Peyer's patch (tissue), 4 donors: ENCODE data around the gene PRKAG3. TPM values are rescaled to one million over a fixed set of nuclear protein-coding genes. Genes with fewer than 3 reads are reported as not detected.

Experiments
- DNase-seq, 3 donors: peaks; one replicate each; pipeline ENCODE4 v3.0.0-alpha.2; 2017 to 2019
- H3K27ac ChIP-seq, 4 donors: fragments of 200-600 bp; sonication (generic); one replicate each; pipeline ENCODE4 v1.5.1; 2016 to 2019
- H3K27me3 ChIP-seq, 2 donors: fragments of 200-600 bp; sonication (generic); one replicate each; pipeline ENCODE4 v1.5.1; 2019
- H3K36me3 ChIP-seq, 3 donors: fragments of 200-600 bp; sonication (generic); one replicate each; pipeline ENCODE4 v1.5.1; 2016 to 2019
- H3K4me1 ChIP-seq, 4 donors: fragments of 200-600 bp; sonication (generic); one replicate each; pipeline ENCODE4 v1.5.1; 2016 to 2019
- H3K4me3 ChIP-seq, 4 donors: fragments of 200-600 bp; sonication (generic); 1 replicate in 3 of 4; 2 replicates in 1 of 4; pipeline ENCODE4 v1.5.1; 2016 to 2019; ENCODE audit warnings: mild to moderate bottlenecking in 1 of 4
- H3K9me3 ChIP-seq, 4 donors: fragments of 200-600 bp; sonication (generic); one replicate each; pipeline ENCODE4 v1.5.1; 2016 to 2019; ENCODE audit warnings: mild to moderate bottlenecking in 1 of 4
- POLR2A ChIP-seq, 2 donors: fragments of 450-650 bp; IDR thresholded peaks; one replicate each; pipeline ENCODE4 v1.5.1; 2017; ENCODE audit warnings: antibody characterized with exemption in 2 of 2, mild to moderate bottlenecking in 2 of 2, moderate library complexity in 2 of 2
- total RNA-seq, 4 donors: library from RNA; depleted of rRNA; stranded (reverse); fragments of >200 nt; gene quantifications; one replicate each; pipeline ENCODE4 v1.1.0, GENCODE V29; 2016
- TF ChIP-seq, protein P1 (sequence below), 6 experiments: fragments of 450-650 bp in 4 of 6; fragments of 200-600 bp in 2 of 6; sonication (generic) in 1 of 6; IDR thresholded peaks; one replicate each; pipeline ENCODE4 v1.5.1; 2017 to 2019; ENCODE audit warnings: antibody characterized with exemption in 6 of 6, mild to moderate bottlenecking in 3 of 6, moderate library complexity in 1 of 6

The PRKAG3 gene
- total RNA-seq, 4 donors from 2014 or later = not detected

DNA sequence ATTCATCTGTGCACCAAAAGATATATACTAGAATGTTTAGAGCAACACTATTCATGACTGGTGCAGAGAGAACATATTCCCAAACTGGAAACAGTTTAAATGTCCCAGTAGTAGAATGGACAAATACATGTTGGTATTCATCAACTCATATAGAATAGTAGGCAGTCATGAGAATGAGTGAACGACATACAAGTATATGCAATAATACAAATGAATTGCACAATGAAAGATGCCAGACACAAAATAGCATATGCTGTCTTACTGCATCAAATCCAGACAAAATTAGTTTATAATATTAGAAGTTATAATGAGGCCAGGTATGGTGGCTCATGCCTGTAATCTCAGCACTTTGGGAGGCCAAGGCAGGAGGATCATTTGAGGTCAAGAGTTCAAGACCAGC is 8.3 kb upstream of the PRKAG3 start:
- no peak overlapping the region for H3K27ac ChIP-seq

DNA sequence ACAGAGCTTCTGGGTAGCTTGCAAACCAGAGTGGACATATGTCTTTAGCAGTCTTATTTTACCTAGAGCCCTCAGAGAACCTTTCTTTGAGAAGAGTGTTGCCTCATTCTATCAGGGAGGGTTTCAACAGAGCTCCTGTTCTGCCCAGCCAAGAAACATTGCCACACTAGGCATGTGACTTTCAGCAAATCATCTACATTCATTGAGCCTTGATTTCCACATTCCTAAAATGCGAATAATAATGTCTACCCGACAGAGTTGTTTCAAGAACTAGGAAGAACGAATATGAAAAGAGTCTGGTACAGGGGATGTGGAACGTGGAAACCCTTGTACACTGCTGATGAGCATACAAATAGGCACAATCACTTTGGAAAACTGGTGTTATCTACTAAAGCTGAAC is 7.8 kb upstream of the PRKAG3 start:
- no peak for TF ChIP-seq POLR2A (IDR thresholded peaks at IDR 0.05)
- TF ChIP-seq, protein P1, sequence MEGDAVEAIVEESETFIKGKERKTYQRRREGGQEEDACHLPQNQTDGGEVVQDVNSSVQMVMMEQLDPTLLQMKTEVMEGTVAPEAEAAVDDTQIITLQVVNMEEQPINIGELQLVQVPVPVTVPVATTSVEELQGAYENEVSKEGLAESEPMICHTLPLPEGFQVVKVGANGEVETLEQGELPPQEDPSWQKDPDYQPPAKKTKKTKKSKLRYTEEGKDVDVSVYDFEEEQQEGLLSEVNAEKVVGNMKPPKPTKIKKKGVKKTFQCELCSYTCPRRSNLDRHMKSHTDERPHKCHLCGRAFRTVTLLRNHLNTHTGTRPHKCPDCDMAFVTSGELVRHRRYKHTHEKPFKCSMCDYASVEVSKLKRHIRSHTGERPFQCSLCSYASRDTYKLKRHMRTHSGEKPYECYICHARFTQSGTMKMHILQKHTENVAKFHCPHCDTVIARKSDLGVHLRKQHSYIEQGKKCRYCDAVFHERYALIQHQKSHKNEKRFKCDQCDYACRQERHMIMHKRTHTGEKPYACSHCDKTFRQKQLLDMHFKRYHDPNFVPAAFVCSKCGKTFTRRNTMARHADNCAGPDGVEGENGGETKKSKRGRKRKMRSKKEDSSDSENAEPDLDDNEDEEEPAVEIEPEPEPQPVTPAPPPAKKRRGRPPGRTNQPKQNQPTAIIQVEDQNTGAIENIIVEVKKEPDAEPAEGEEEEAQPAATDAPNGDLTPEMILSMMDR (IDR thresholded peaks at IDR 0.05) = no peak
- no peaks in the 10 kb centered on the region for H3K27me3 ChIP-seq
- no peaks in the 10 kb centered on the region for H3K4me1 ChIP-seq
- H3K36me3 ChIP-seq = no peaks in the 10 kb centered on the region
- no peak overlapping the region for H3K27ac ChIP-seq
- H3K4me3 ChIP-seq = no peak overlapping the region
- no peaks in the 10 kb centered on the region for H3K9me3 ChIP-seq
- no peak for DNase-seq

More for the DNA sequence above, 8.3 kb upstream of the PRKAG3 start:
- Histone ChIP-seq H3K4me1 (no peaks in the 10 kb centered on the region), H3K4me3 (no peak overlapping the region), H3K9me3 (no peaks in the 10 kb centered on the region), H3K36me3 (no peaks in the 10 kb centered on the region), H3K27me3 (no peaks in the 10 kb centered on the region)
- DNase-seq = no peak
- no peak for TF ChIP-seq POLR2A (IDR thresholded peaks at IDR 0.05)
- TF ChIP-seq, protein P1 (IDR thresholded peaks at IDR 0.05) = no peak

DNA sequence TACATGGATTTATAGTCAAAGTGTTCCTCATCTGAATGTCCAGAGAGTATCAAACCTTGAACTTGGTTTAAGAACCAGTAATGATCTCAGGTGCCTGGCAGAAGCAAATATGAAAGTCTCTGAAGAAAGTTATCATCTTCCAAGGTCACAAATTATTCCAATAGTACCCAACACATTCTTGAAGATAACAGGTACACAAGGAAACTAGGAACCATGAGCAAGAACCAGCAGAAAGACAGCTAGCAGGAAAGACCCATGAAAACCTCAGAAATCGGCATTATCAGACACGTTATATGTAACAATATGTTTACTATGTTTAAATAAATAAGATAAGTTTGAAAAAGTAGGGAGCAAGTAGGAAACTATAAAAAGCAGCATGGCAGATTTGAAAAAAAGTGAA is 5.9 kb upstream of the PRKAG3 start:
- Histone ChIP-seq H3K9me3 (no peaks in the 10 kb centered on the region), H3K27me3 (no peaks in the 10 kb centered on the region), H3K36me3 (no peaks in the 10 kb centered on the region), H3K4me1 (no peaks in the 10 kb centered on the region), H3K27ac (no peak overlapping the region), H3K4me3 (no peak overlapping the region)
- DNase-seq = no peak
- TF ChIP-seq POLR2A (IDR thresholded peaks at IDR 0.05) = no peak
- TF ChIP-seq, protein P1 (IDR thresholded peaks at IDR 0.05) = no peak

DNA sequence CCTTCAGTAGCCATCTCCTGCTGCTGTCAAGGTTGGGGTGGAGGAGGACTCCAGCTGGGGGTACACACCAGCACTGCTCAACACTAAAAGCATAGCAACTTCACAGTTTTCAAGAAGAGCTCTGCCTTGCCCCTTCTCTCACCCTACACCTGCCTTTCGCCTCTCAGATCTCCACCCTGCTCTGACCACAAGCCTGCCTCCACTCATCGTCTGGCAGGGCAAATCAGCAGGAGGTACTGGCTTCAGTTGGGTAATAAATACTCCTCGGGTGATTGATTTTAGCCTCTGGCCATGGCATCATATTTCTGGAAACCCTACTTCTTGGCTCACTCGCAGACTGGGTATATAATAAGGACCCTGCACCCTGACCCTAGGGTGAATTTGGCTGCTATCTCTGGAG is 3.1 kb upstream of the PRKAG3 start:
- H3K27me3 ChIP-seq = no peaks in the 10 kb centered on the region
- no peak overlapping the region for H3K4me3 ChIP-seq
- TF ChIP-seq POLR2A (IDR thresholded peaks at IDR 0.05) = no peak
- TF ChIP-seq, protein P1 (IDR thresholded peaks at IDR 0.05) = no peak

DNA sequence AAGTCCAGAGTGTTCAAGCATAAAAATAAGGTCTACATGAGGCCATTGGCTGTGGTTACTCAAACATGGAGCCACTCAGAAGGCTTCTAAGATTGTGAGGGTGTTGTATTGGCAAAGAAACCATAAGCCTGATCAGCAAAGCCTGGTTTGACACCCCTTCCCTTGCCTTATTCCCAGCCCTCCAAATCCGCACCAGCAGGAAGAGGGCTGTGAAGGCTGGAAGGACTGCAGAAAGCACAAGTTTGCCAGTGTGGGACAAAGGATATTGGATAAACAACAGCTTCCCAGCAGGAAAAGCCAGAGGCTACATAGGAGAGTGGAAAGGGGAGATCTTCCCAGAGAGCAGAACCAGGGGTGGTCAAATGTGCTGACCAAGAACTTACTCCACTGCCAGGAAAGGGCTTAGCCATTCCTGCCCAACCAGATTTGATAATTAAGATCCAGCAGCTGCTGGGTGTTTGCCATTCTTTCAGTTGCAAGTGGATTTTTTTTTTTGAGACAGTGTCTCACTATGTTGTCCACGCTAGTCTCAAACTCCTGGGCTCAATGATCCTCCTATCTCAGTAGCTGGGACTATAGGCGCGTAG is 1.5 kb upstream of the PRKAG3 start:
- DNase-seq = peak in 1 of 3 donors; percentile 15
- TF ChIP-seq, protein P1 (IDR thresholded peaks at IDR 0.05) = no peak
- no peak for TF ChIP-seq POLR2A (IDR thresholded peaks at IDR 0.05)

More for the DNA sequence above, 3.1 kb upstream of the PRKAG3 start:
- H3K36me3 ChIP-seq = no peaks in the 10 kb centered on the region
- no peaks in the 10 kb centered on the region for H3K9me3 ChIP-seq
- no peak for DNase-seq
- H3K4me1 ChIP-seq = no peaks in the 10 kb centered on the region
- no peak overlapping the region for H3K27ac ChIP-seq

DNA sequence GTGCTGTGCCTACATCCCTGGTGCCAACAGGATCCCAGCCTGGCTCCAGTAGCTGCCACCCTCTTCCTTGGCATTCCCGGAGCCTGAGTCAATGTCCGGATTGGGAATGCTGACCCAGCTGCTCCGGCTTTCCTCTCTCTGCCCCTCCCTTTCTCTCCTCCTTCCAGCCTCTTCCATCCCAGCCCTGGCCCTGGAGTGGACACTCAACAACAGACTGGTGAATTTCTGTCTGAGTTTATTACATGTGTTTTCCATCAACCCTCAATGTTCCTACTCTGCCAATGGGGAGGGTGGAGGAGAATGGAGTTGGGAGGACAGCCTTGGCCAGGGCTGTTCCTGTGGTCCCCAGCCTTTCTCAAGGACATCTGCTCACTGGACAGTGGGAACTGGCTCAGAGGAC is 917 bp upstream of the PRKAG3 start:
- H3K27ac ChIP-seq = no peak overlapping the region
- TF ChIP-seq, protein P1 (IDR thresholded peaks at IDR 0.05) = no peak
- no peak for TF ChIP-seq POLR2A (IDR thresholded peaks at IDR 0.05)

More for the DNA sequence above, 1.5 kb upstream of the PRKAG3 start:
- no peaks in the 10 kb centered on the region for H3K9me3 ChIP-seq
- H3K36me3 ChIP-seq = no peaks in the 10 kb centered on the region
- H3K4me1 ChIP-seq = no peaks in the 10 kb centered on the region
- H3K27me3 ChIP-seq = no peaks in the 10 kb centered on the region
- H3K27ac ChIP-seq = no peak overlapping the region
- no peak overlapping the region for H3K4me3 ChIP-seq

More for the DNA sequence above, 917 bp upstream of the PRKAG3 start:
- Histone ChIP-seq H3K36me3 (no peaks in the 10 kb centered on the region), H3K9me3 (no peaks in the 10 kb centered on the region), H3K4me3 (no peak overlapping the region), H3K27me3 (no peaks in the 10 kb centered on the region), H3K4me1 (no peaks in the 10 kb centered on the region)
- peak in 1 of 3 donors; percentile 39 for DNase-seq
